Astrocyte (in vitro differentiated cells and primary cell): ENCODE data around the gene KIF7. TPM values are rescaled to one million over a fixed set of nuclear protein-coding genes. Genes with fewer than 3 reads are reported as not detected.

Source experiments
- DNase-seq: peaks from one replicate; pipeline ENCODE4 v3.0.0-alpha.2; 2010; ENCODE audit warnings: low read depth
- FAIRE-seq: peaks from 2 replicates; lab custom pipeline; 2011; peaks lifted over from hg19 to GRCh38; lab: Jason Lieb, UNC
- H2AFZ ChIP-seq: 2 replicates; pipeline ENCODE4 v1.6.0; 2012; ENCODE audit warnings: low read depth, low read length, inconsistent platforms
- H3K27ac ChIP-seq: 2 replicates; pipeline ENCODE4 v1.5.1; 2011; ENCODE audit warnings: low read depth, low read length, inconsistent platforms
- H3K27me3 ChIP-seq: 2 replicates; pipeline ENCODE4 v1.6.0; 2011; ENCODE audit warnings: low read length, inconsistent platforms; ENCODE audit not compliant: insufficient read depth
- H3K36me3 ChIP-seq: 2 replicates; pipeline ENCODE4 v1.5.1; 2011; ENCODE audit warnings: low read length, inconsistent platforms; ENCODE audit not compliant: insufficient read depth
- H3K4me1 ChIP-seq: 2 replicates; pipeline ENCODE4 v1.5.1; 2011; ENCODE audit warnings: low read length, inconsistent platforms; ENCODE audit not compliant: insufficient read depth
- H3K4me2 ChIP-seq: 2 replicates; pipeline ENCODE4 v1.6.0; 2012; ENCODE audit warnings: low read length, inconsistent platforms
- H3K4me3 ChIP-seq: 2 replicates; pipeline ENCODE4 v1.5.1; 2011; ENCODE audit warnings: low read depth, mild to moderate bottlenecking, low read length, inconsistent platforms; ENCODE audit not compliant: insufficient read depth
- H3K79me2 ChIP-seq: 2 replicates; pipeline ENCODE4 v1.6.0; 2012; ENCODE audit warnings: mild to moderate bottlenecking, low read length, inconsistent platforms; ENCODE audit not compliant: insufficient read depth
- H3K9ac ChIP-seq: 2 replicates; pipeline ENCODE4 v1.6.0; 2012; ENCODE audit warnings: mild to moderate bottlenecking, low read length, inconsistent platforms
- H3K9me3 ChIP-seq: 2 replicates; pipeline ENCODE4 v1.5.1; 2012; ENCODE audit warnings: low read depth, mild to moderate bottlenecking, low read length, inconsistent platforms; ENCODE audit not compliant: insufficient read depth
- H4K20me1 ChIP-seq: 2 replicates; pipeline ENCODE4 v1.6.0; 2012; ENCODE audit warnings: low read length, inconsistent platforms; ENCODE audit not compliant: insufficient read depth
- H3K27ac Mint-ChIP-seq: one replicate; pipeline ENCODE4 v1.8.0; 2021; ENCODE audit warnings: mild to moderate bottlenecking, mixed read lengths; ENCODE audit not compliant: unreplicated experiment
- H3K27me3 Mint-ChIP-seq: one replicate; pipeline ENCODE4 v1.8.0; 2021; ENCODE audit warnings: low read depth, mixed read lengths; ENCODE audit not compliant: unreplicated experiment
- H3K36me3 Mint-ChIP-seq: one replicate; pipeline ENCODE4 v1.8.0; 2021; ENCODE audit warnings: low read depth, mixed read lengths; ENCODE audit not compliant: unreplicated experiment
- H3K4me1 Mint-ChIP-seq: one replicate; pipeline ENCODE4 v1.8.0; 2021; ENCODE audit warnings: low read depth, mixed read lengths; ENCODE audit not compliant: unreplicated experiment
- H3K4me3 Mint-ChIP-seq: one replicate; pipeline ENCODE4 v1.8.0; 2021; ENCODE audit warnings: mild to moderate bottlenecking, moderate library complexity, mixed read lengths; ENCODE audit not compliant: unreplicated experiment
- H3K9me3 Mint-ChIP-seq: one replicate; pipeline ENCODE4 v1.8.0; 2021; ENCODE audit warnings: mild to moderate bottlenecking, mixed read lengths; ENCODE audit not compliant: unreplicated experiment
- CTCF ChIP-seq: IDR thresholded peaks from 2 replicates; pipeline ENCODE4 v1.5.1; 2011; ENCODE audit warnings: low read depth, mild to moderate bottlenecking, inconsistent platforms, low read length, moderate library complexity; ENCODE audit not compliant: insufficient read depth
- EZH2 ChIP-seq: IDR thresholded peaks from 2 replicates; pipeline ENCODE4 v1.6.1; 2012; ENCODE audit warnings: mild to moderate bottlenecking, low read length, inconsistent platforms; ENCODE audit not compliant: insufficient read depth
- total RNA-seq: library from RNA; stranded (reverse); gene quantifications from 2 replicates; pipeline ENCODE4 v1.2.1, GENCODE V29; 2021

Gene KIF7
- total RNA-seq, 1 donor from 2014 or later, result 5.1 TPM

GRCh38 chr15:89632563-89633430 is 22.5 kb downstream of the KIF7 start:
- peaks cover 6% of the 10 kb centered on the region for H3K9me3 Mint-ChIP-seq
- H3K27ac Mint-ChIP-seq, result no peak overlapping the region
- Histone ChIP-seq H3K27me3 (no peaks in the 10 kb centered on the region), H3K9ac (no peak overlapping the region), H3K36me3 (peaks cover 30% of the 10 kb centered on the region), H3K9me3 (no peaks in the 10 kb centered on the region), H4K20me1 (no peaks in the 10 kb centered on the region), H3K4me2 (no peak overlapping the region), H2AFZ (no peak overlapping the region), H3K4me3 (no peak overlapping the region), H3K79me2 (no peaks in the 10 kb centered on the region), H3K27ac (no peak overlapping the region), H3K4me1 (no peaks in the 10 kb centered on the region)
- no peaks in the 10 kb centered on the region for H3K27me3 Mint-ChIP-seq
- DNase-seq (no peak), FAIRE-seq (no peak)
- TF ChIP-seq CTCF, result no peak
- TF ChIP-seq EZH2, result no peak
- H3K4me1 Mint-ChIP-seq, result no peaks in the 10 kb centered on the region
- H3K36me3 Mint-ChIP-seq, result peaks cover 37% of the 10 kb centered on the region
- H3K4me3 Mint-ChIP-seq, result no peak overlapping the region

DNA sequence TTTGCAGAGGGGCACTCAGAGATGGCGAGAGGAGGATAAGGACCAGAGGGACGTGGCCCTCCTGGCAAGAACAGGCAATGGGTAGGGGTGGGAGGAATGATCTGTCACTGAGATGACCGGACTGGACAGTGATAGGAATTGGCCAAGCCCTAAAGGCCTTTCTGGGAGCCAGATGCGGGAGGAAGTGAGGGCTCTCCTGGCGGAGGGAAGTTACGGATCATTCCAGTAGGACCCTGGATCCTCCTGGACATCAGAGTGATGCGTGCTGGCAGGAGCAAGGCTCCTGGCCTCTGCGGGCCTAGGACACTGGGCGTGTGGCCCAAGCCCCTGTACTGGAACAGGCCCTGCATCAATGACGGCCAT is 23.4 kb downstream of the KIF7 start:
- Histone ChIP-seq H3K27ac (no peak overlapping the region), H3K4me2 (no peak overlapping the region), H3K9ac (no peak overlapping the region), H4K20me1 (no peaks in the 10 kb centered on the region), H3K79me2 (no peaks in the 10 kb centered on the region), H3K27me3 (no peaks in the 10 kb centered on the region), H3K4me1 (no peaks in the 10 kb centered on the region), H3K9me3 (no peaks in the 10 kb centered on the region), H3K4me3 (no peak overlapping the region), H2AFZ (no peak overlapping the region), H3K36me3 (peaks cover 39% of the 10 kb centered on the region)
- Mint-ChIP-seq H3K27me3 (no peaks in the 10 kb centered on the region), H3K4me3 (no peak overlapping the region), H3K4me1 (no peaks in the 10 kb centered on the region), H3K36me3 (peaks cover 37% of the 10 kb centered on the region), H3K27ac (no peak overlapping the region), H3K9me3 (peaks cover 6% of the 10 kb centered on the region)
- TF ChIP-seq EZH2 (no peak), CTCF (no peak)
- DNase-seq, result no peak
- no peak for FAIRE-seq
